ENCODE data around the gene PARD3. TPM values are rescaled to one million over a fixed set of nuclear protein-coding genes. Genes with fewer than 3 reads are reported as not detected.

The PARD3 gene
- total RNA-seq, 4 donors from 2014 or later: 42.6 to 63.6 (median 55.2) TPM

DNA sequence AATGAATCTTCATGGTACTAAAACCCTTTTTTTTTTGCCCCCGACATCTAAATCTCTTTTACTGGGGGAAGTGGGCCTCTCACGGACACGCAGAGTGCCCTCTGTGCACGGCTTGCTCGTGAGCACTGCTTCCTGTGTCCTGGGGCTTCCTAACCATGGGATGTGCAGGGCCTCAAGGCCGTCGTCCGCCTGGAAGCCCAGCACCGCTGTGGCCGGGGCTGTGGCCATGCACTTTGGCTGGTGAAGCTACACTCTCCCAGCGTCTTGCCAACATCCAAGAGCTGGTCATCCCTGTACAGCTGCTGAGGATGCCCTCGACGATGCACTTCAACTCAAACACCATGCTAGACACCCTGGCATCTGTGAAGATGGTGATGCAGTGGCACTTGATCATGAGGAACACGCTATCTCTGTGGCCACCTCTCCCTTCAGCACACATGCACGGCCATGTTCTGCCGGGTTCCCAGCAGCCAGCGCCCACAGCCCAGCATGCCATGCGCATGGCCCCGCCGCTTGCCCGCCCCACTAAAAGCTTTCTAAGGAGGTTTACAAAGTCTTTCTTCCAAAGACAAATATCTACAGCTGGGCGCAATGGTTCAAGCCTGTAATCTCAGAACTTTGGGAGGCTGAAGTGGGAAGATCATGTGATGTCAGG is 326.5 kb downstream of the PARD3 start:
- Histone ChIP-seq H3K27ac (no peak overlapping the region), H3K4me1 (peaks cover 0 to 25% (median 14%) of the 10 kb centered on the region in 4 donors), H3K4me3 (no peak overlapping the region), H3K36me3 (no peaks in the 10 kb centered on the region), H3K27me3 (no peaks in the 10 kb centered on the region), H3K9me3 (no peaks in the 10 kb centered on the region)
- whole genome bisulfite sequencing, 2 donors: 92 to 97% methylated on average over 21 to 22 of the region's 22 CpGs
- TF ChIP-seq POLR2A (IDR thresholded peaks at IDR 0.05): no peak
- TF ChIP-seq, protein P1, sequence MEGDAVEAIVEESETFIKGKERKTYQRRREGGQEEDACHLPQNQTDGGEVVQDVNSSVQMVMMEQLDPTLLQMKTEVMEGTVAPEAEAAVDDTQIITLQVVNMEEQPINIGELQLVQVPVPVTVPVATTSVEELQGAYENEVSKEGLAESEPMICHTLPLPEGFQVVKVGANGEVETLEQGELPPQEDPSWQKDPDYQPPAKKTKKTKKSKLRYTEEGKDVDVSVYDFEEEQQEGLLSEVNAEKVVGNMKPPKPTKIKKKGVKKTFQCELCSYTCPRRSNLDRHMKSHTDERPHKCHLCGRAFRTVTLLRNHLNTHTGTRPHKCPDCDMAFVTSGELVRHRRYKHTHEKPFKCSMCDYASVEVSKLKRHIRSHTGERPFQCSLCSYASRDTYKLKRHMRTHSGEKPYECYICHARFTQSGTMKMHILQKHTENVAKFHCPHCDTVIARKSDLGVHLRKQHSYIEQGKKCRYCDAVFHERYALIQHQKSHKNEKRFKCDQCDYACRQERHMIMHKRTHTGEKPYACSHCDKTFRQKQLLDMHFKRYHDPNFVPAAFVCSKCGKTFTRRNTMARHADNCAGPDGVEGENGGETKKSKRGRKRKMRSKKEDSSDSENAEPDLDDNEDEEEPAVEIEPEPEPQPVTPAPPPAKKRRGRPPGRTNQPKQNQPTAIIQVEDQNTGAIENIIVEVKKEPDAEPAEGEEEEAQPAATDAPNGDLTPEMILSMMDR (IDR thresholded peaks at IDR 0.05): no peak
- TF ChIP-seq EP300 (IDR thresholded peaks at IDR 0.05): no peak
- no peak for DNase-seq (ENCODE audit: low spot score in 2 of 2)

DNA sequence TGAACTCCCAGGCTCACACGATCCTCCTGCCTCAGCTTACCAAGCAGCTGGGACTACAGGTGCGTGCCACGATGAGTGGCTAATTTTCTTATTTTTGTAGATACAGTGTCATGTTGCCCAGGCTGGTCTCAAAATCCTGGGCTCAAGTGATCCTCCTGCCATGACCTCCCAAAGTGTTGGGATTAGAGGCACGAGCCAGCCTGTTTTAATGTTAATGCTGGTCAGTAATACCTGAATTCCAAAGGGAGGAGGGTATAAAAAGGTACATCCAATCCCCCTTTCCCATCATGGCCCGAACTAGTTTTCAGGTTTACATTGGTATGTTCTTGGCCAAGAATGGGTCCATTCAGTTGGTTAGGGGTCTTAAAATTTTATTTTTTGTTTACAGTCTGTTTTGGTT is 329.1 kb downstream of the PARD3 start:
- H3K27ac ChIP-seq: no peak overlapping the region
- peaks cover 0 to 14% (median 7%) of the 10 kb centered on the region in 4 donors for H3K4me1 ChIP-seq
- H3K27me3 ChIP-seq: no peaks in the 10 kb centered on the region
- H3K4me3 ChIP-seq: no peak overlapping the region
- no peaks in the 10 kb centered on the region for H3K36me3 ChIP-seq
- 91 to 96% methylated on average over 5 of the region's 5 CpGs for WGBS, 2 donors
- no peaks in the 10 kb centered on the region for H3K9me3 ChIP-seq
- DNase-seq (ENCODE audit: low spot score in 2 of 2): no peak
- TF ChIP-seq POLR2A (IDR thresholded peaks at IDR 0.05): no peak
- no peak for TF ChIP-seq EP300 (IDR thresholded peaks at IDR 0.05)
- TF ChIP-seq, protein P1 (IDR thresholded peaks at IDR 0.05): no peak

DNA sequence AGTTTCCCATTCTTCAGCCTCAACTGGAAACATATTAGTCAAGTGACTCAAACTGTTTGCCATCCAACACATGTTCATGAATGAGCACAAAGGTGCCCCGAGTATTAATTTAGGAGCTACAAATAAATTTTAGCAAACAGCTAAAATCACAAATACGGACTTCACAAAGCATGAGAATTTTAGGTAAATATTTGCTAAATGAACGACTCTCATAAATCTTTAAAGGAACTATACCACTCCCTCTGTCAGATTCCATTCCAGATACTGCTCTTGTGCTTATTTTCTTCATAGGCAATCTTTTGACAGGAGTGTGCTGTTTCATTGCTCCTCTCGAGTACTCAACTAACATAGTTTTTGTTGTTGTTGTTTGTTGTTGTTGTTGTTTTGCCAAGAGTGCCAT is 330.9 kb downstream of the PARD3 start:
- no peak for TF ChIP-seq EP300 (IDR thresholded peaks at IDR 0.05)
- no peak for TF ChIP-seq POLR2A (IDR thresholded peaks at IDR 0.05)
- Histone ChIP-seq H3K4me1 (no peaks in the 10 kb centered on the region), H3K27ac (no peak overlapping the region), H3K9me3 (no peaks in the 10 kb centered on the region), H3K27me3 (no peaks in the 10 kb centered on the region), H3K36me3 (no peaks in the 10 kb centered on the region), H3K4me3 (no peak overlapping the region)
- no peak for DNase-seq (ENCODE audit: low spot score in 2 of 2)
- 87 to 95% methylated on average over 4 of the region's 4 CpGs for WGBS, 2 donors

DNA sequence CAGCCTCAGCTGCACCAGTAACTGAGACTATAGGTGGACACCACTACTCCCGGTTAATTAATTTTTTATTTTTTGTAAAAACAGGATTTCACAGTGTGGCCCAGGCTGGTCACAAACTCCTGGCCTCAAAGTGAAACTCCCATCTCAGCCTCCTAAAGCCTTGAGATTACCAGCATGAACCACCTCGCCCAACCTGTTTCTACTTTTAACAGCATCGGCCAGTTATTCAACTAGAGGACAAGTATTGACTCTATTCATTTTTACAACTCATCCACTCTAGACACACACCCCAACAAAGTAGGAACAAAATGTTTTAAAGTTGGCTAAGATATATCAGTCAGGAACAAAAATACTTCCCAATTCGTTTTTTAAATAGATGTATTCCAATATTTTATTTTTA is 334.8 kb downstream of the PARD3 start:
- Histone ChIP-seq H3K27me3 (no peaks in the 10 kb centered on the region), H3K9me3 (no peaks in the 10 kb centered on the region), H3K4me3 (no peak overlapping the region), H3K36me3 (no peaks in the 10 kb centered on the region), H3K27ac (no peak overlapping the region), H3K4me1 (peaks cover 0 to 9% (median 2%) of the 10 kb centered on the region in 4 donors)
- TF ChIP-seq POLR2A (IDR thresholded peaks at IDR 0.05) (no peak), EP300 (IDR thresholded peaks at IDR 0.05) (no peak)
- TF ChIP-seq, protein P1 (IDR thresholded peaks at IDR 0.05): no peak
- WGBS, 2 donors: 88 to 89% methylated on average over 4 of the region's 4 CpGs
- no peak for DNase-seq (ENCODE audit: low spot score in 2 of 2)

DNA sequence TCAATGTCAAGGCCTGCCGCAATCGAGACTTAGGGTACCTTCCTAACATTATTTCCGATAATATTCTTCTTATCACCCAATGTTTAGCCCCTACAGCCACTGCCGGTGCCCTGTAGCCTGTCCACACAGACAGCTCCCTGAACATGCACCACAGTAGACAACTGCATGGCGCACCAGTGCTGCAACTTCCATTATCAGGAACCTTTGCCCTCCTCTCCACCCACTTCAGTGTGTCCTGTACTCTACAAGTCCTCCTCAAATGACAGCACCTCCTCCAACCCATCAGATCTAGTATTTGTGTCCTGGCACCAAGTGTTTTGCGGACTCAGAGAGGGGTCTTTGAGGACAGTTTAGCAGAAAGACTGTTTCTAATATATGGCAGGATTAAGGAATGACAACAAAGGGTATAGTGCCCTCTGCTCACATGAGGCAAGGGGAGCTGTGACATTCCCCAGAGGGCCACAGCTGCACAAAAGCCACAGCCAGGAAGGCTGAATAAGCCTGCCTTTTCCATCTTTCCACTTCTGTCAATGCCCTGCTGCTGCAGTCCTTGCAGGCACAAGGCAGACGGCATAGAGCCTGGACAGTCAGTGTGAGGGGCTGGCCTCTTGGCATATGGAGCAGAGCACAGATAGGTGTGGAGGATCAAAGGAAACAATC is 335.4 kb downstream of the PARD3 start:
- DNase-seq (ENCODE audit: low spot score in 2 of 2): no peak
- 94 to 96% methylated on average over 7 of the region's 7 CpGs for WGBS, 2 donors
- Histone ChIP-seq H3K9me3 (no peaks in the 10 kb centered on the region), H3K27me3 (no peaks in the 10 kb centered on the region), H3K27ac (no peak overlapping the region), H3K36me3 (no peaks in the 10 kb centered on the region), H3K4me1 (peaks cover 0 to 12% (median 2%) of the 10 kb centered on the region in 4 donors), H3K4me3 (no peak overlapping the region)
- no peak for TF ChIP-seq EP300 (IDR thresholded peaks at IDR 0.05)
- TF ChIP-seq, protein P1 (IDR thresholded peaks at IDR 0.05): no peak
- TF ChIP-seq POLR2A (IDR thresholded peaks at IDR 0.05): no peak
